Measurements from ENCODE around the gene ARHGAP5.

ARHGAP5 gene

GRCh38 chr14:32169191-32169590 lies 92.1 kb downstream of the ARHGAP5 start:
- Histone ChIP-seq H3K79me2 (ENCODE audit: insufficient read depth, low read length) (no peaks in the 10 kb centered on the region), H4K20me1 (ENCODE audit: insufficient read depth, low read length) (no peaks in the 10 kb centered on the region), H3F3A (ENCODE audit: insufficient read depth, low read length) (no peaks in the 10 kb centered on the region), H3K9ac (ENCODE audit: low read length) (no peak overlapping the region), H3K36me3 (ENCODE audit: insufficient read depth, low read length) (no peaks in the 10 kb centered on the region), H3K27me3 (ENCODE audit: insufficient read depth, low read length) (no peaks in the 10 kb centered on the region), H3K4me2 (ENCODE audit: low read length) (no peak overlapping the region), H3K4me3 (ENCODE audit: low read depth, low read length, poor library complexity, severe bottlenecking) (no peak overlapping the region), H3K9me2 (ENCODE audit: low read depth, low read length) (no peaks in the 10 kb centered on the region), H3K9me3 (ENCODE audit: low read length) (no peaks in the 10 kb centered on the region), H3K27ac (ENCODE audit: low read depth, low read length, poor library complexity, severe bottlenecking) (no peak overlapping the region), H3K4me1 (ENCODE audit: insufficient read depth, low read length, severe bottlenecking) (no peaks in the 10 kb centered on the region), H2AFZ (ENCODE audit: low read length) (no peak overlapping the region)
- TF ChIP-seq CTCF (IDR thresholded peaks at IDR 0.05; ENCODE audit: low read length) (no peak), EZH2 (IDR thresholded peaks at IDR 0.05; ENCODE audit: borderline replicate concordance, low read length) (no peak)

GRCh38 chr14:32171469-32171868 lies 94.4 kb downstream of the ARHGAP5 start:
- Histone ChIP-seq H3K27ac (ENCODE audit: low read depth, low read length, poor library complexity, severe bottlenecking) (no peak overlapping the region), H3K4me2 (ENCODE audit: low read length) (no peak overlapping the region), H3K9me3 (ENCODE audit: low read length) (no peaks in the 10 kb centered on the region), H3K4me1 (ENCODE audit: insufficient read depth, low read length, severe bottlenecking) (no peaks in the 10 kb centered on the region), H3K9ac (ENCODE audit: low read length) (no peak overlapping the region), H3K9me2 (ENCODE audit: low read depth, low read length) (no peaks in the 10 kb centered on the region), H2AFZ (ENCODE audit: low read length) (no peak overlapping the region), H4K20me1 (ENCODE audit: insufficient read depth, low read length) (no peaks in the 10 kb centered on the region), H3K36me3 (ENCODE audit: insufficient read depth, low read length) (no peaks in the 10 kb centered on the region), H3K79me2 (ENCODE audit: insufficient read depth, low read length) (no peaks in the 10 kb centered on the region), H3K27me3 (ENCODE audit: insufficient read depth, low read length) (no peaks in the 10 kb centered on the region), H3F3A (ENCODE audit: insufficient read depth, low read length) (no peaks in the 10 kb centered on the region), H3K4me3 (ENCODE audit: low read depth, low read length, poor library complexity, severe bottlenecking) (no peak overlapping the region)
- TF ChIP-seq CTCF (IDR thresholded peaks at IDR 0.05; ENCODE audit: low read length) (no peak), EZH2 (IDR thresholded peaks at IDR 0.05; ENCODE audit: borderline replicate concordance, low read length) (no peak)

GRCh38 chr14:32183151-32184058 lies 106.3 kb downstream of the ARHGAP5 start:
- TF ChIP-seq EZH2 (IDR thresholded peaks at IDR 0.05; ENCODE audit: borderline replicate concordance, low read length) = no peak
- TF ChIP-seq CTCF (IDR thresholded peaks at IDR 0.05; ENCODE audit: low read length) = no peak
- H3F3A ChIP-seq (ENCODE audit: insufficient read depth, low read length) = no peaks in the 10 kb centered on the region
- H3K9me2 ChIP-seq (ENCODE audit: low read depth, low read length) = no peaks in the 10 kb centered on the region

More at GRCh38 chr14:32183151-32184058, 106.3 kb downstream of the ARHGAP5 start:
- no peaks in the 10 kb centered on the region for H3K36me3 ChIP-seq (ENCODE audit: insufficient read depth, low read length)
- no peaks in the 10 kb centered on the region for H3K79me2 ChIP-seq (ENCODE audit: insufficient read depth, low read length)
- no peak overlapping the region for H3K4me2 ChIP-seq (ENCODE audit: low read length)
- no peaks in the 10 kb centered on the region for H3K27me3 ChIP-seq (ENCODE audit: insufficient read depth, low read length)
- H3K4me3 ChIP-seq (ENCODE audit: low read depth, low read length, poor library complexity, severe bottlenecking) = no peak overlapping the region
- H3K4me1 ChIP-seq (ENCODE audit: insufficient read depth, low read length, severe bottlenecking) = no peaks in the 10 kb centered on the region
- H3K27ac ChIP-seq (ENCODE audit: low read depth, low read length, poor library complexity, severe bottlenecking) = no peak overlapping the region
- H4K20me1 ChIP-seq (ENCODE audit: insufficient read depth, low read length) = no peaks in the 10 kb centered on the region
- H3K9ac ChIP-seq (ENCODE audit: low read length) = no peak overlapping the region
- H3K9me3 ChIP-seq (ENCODE audit: low read length) = peaks cover 7% of the 10 kb centered on the region; the same call in 1 of the 2 replicates
- H2AFZ ChIP-seq (ENCODE audit: low read length) = no peak overlapping the region

Measured in OCI-LY1 (cell line).